ENCODE results near the gene F8.

GRCh38 chrX:154821523-154821922, 201.0 kb downstream of the F8 start:
- TF ChIP-seq, protein P1, sequence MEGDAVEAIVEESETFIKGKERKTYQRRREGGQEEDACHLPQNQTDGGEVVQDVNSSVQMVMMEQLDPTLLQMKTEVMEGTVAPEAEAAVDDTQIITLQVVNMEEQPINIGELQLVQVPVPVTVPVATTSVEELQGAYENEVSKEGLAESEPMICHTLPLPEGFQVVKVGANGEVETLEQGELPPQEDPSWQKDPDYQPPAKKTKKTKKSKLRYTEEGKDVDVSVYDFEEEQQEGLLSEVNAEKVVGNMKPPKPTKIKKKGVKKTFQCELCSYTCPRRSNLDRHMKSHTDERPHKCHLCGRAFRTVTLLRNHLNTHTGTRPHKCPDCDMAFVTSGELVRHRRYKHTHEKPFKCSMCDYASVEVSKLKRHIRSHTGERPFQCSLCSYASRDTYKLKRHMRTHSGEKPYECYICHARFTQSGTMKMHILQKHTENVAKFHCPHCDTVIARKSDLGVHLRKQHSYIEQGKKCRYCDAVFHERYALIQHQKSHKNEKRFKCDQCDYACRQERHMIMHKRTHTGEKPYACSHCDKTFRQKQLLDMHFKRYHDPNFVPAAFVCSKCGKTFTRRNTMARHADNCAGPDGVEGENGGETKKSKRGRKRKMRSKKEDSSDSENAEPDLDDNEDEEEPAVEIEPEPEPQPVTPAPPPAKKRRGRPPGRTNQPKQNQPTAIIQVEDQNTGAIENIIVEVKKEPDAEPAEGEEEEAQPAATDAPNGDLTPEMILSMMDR (IDR thresholded peaks at IDR 0.05): no peak
- no peak for TF ChIP-seq POLR2A (IDR thresholded peaks at IDR 0.05)
- no peak for TF ChIP-seq EP300 (IDR thresholded peaks at IDR 0.05)
